ENCODE measurements around the gene MBTD1. TPM values are rescaled to one million over a fixed set of nuclear protein-coding genes. Genes with fewer than 3 reads are reported as not detected.

MBTD1 gene
- total RNA-seq, 6 experiments from 2014 or later: 4.4 to 8.8 (median 7.4) TPM

DNA sequence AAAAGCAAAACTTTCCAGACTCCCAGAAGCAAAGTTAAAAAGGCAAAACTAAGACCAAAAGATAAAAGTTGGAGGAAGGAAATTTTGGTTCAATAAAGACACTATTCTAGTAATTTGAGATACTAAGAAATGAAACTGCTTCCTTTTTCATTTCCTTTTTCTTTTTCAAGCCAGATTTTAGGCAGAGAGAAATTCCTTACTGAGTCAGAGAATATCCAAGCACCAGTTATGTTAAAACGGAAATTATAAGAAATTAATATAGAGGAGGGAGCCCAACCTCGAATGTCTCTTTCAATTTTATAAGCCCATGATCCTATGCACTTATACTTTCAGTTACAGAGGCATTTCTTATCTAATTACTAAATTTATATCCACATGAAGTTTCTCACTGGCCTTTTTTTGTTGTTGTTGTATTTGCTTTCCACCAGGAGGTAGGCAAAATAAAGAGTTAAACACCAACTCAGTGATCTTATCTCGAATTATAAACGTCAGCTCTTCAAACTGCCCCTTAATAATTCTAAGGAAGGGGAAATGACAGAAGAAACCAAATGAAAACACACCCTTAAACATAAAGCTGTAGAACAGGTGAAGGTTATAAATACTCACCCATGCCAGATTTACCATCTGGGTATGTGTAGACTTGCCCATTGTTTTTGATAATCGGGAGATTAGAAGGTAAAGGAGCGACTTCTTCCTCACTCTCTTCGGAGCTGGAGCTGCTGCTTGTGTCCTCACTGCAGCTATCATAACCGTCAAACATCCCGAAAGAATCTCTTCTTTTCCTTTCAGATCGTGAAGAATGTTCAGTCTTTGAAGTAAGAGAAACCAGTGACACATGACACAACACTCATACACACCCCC is 35.2 kb downstream of the MBTD1 start:
- no peak overlapping the region for H3K27ac ChIP-seq
- peaks cover 0 to 9% (median 0%) of the 10 kb centered on the region in 4 donors for H3K4me1 ChIP-seq
- H3K27me3 ChIP-seq: no peaks in the 10 kb centered on the region
- no peak for TF ChIP-seq POLR2A (IDR thresholded peaks at IDR 0.05)
- TF ChIP-seq, protein P1, sequence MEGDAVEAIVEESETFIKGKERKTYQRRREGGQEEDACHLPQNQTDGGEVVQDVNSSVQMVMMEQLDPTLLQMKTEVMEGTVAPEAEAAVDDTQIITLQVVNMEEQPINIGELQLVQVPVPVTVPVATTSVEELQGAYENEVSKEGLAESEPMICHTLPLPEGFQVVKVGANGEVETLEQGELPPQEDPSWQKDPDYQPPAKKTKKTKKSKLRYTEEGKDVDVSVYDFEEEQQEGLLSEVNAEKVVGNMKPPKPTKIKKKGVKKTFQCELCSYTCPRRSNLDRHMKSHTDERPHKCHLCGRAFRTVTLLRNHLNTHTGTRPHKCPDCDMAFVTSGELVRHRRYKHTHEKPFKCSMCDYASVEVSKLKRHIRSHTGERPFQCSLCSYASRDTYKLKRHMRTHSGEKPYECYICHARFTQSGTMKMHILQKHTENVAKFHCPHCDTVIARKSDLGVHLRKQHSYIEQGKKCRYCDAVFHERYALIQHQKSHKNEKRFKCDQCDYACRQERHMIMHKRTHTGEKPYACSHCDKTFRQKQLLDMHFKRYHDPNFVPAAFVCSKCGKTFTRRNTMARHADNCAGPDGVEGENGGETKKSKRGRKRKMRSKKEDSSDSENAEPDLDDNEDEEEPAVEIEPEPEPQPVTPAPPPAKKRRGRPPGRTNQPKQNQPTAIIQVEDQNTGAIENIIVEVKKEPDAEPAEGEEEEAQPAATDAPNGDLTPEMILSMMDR (IDR thresholded peaks at IDR 0.05): no peak
- intact Hi-C loops (cut with DNase I): no loop called here
- H3K4me3 ChIP-seq: no peak overlapping the region
- WGBS (ENCODE audit: insufficient coverage, low coverage, low lambda C conversion rate, missing lambda C conversion rate): 54% methylated on average over 10 of the region's 10 CpGs
- peaks cover 0 to 23% (median under 1%) of the 10 kb centered on the region in 4 donors for H3K36me3 ChIP-seq
- H3K9me3 ChIP-seq: no peaks in the 10 kb centered on the region
- DNase-seq: no peak
- ATAC-seq: no peak

DNA sequence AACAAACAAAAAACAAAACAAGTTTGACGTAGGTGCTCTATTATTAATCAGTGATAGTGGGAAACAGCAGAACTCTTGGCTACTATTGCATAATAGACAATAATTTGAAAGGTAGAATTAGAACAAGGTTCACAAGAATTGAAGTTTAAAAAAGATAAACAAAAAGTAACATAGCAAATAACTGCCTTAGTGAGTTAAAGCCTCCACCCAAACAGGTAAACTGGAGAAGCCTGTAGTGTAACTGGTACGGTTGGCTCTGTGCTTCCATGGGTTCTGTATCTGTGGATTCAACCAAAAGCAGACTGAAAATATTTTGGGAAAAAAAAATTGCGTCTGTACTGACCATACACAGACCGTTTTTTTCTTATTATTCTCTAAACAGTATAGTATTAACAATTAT is 38.5 kb downstream of the MBTD1 start:
- Histone ChIP-seq H3K4me3 (no peak overlapping the region), H3K4me1 (peaks cover 0 to 15% (median 0%) of the 10 kb centered on the region in 4 donors), H3K9me3 (no peaks in the 10 kb centered on the region), H3K36me3 (peaks cover 0 to 46% (median 4%) of the 10 kb centered on the region in 4 donors), H3K27ac (no peak overlapping the region), H3K27me3 (no peaks in the 10 kb centered on the region)
- intact Hi-C loops (cut with DNase I): no loop called here
- WGBS (ENCODE audit: insufficient coverage, low coverage, low lambda C conversion rate, missing lambda C conversion rate): 63% methylated on average over 4 of the region's 4 CpGs
- peak in 2 of 4 donors; percentile 41 to 74 for ATAC-seq
- TF ChIP-seq POLR2A (IDR thresholded peaks at IDR 0.05): no peak
- TF ChIP-seq, protein P1 (IDR thresholded peaks at IDR 0.05): no peak
- DNase-seq: no peak

DNA sequence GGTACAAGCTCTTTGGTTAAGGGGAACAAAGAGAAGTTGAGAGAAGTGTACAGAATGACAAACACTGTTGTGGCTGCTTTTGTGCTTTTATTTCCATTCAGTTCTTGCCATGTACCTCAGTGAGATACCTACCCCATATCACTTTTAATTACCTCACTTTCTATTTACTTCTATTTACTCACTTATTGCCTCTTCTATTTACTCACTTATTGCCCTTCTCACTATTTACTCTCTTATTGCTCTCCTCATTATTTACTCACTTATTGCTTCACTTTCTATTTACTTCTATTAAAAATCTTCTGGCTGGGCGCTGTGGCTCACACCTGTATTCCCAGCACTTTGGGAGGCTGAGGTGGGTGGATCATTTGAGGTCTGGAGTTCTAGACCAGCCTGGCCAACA is 41.9 kb downstream of the MBTD1 start:
- Histone ChIP-seq H3K27me3 (no peaks in the 10 kb centered on the region), H3K36me3 (peaks cover 0 to 59% (median 3%) of the 10 kb centered on the region in 4 donors), H3K4me3 (no peak overlapping the region), H3K27ac (no peak overlapping the region), H3K9me3 (no peaks in the 10 kb centered on the region), H3K4me1 (peaks cover 0 to 15% (median 0%) of the 10 kb centered on the region in 4 donors)
- WGBS (ENCODE audit: insufficient coverage, low coverage, low lambda C conversion rate, missing lambda C conversion rate): 39% methylated on average over 1 of the region's 1 CpG
- ATAC-seq: peak; percentile 62 to 93 (median 72)
- TF ChIP-seq, protein P1 (IDR thresholded peaks at IDR 0.05): no peak
- no peak for TF ChIP-seq POLR2A (IDR thresholded peaks at IDR 0.05)
- DNase-seq: no peak
- intact Hi-C loops (cut with DNase I): no loop called here

DNA sequence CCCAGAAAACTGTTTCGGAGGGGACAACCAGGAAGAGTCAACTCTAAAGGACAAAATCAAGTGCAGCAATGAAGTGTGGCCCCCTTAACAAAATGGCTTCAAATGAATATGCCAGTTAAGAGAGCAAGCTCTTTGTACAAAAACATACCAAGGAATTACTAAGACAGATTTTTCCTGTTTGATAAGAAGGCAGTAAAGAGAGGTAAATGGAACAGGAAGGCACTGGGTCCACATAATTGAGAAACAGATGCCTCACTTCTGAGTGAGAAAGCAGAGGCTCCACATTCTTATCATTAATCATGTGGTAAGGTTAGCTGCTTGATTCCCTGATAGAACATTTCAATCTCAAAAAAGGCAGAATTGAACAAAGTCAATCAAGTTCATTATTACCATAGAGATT is 44.9 kb downstream of the MBTD1 start:
- DNase-seq (no peak), ATAC-seq (no peak)
- Histone ChIP-seq H3K4me1 (peaks cover 0 to 6% (median 0%) of the 10 kb centered on the region in 4 donors), H3K36me3 (peaks cover 0 to 64% (median 3%) of the 10 kb centered on the region in 4 donors), H3K9me3 (no peaks in the 10 kb centered on the region), H3K4me3 (no peak overlapping the region), H3K27me3 (no peaks in the 10 kb centered on the region), H3K27ac (no peak overlapping the region)
- intact Hi-C loops (cut with DNase I): no loop called here
- no peak for TF ChIP-seq POLR2A (IDR thresholded peaks at IDR 0.05)
- TF ChIP-seq, protein P1 (IDR thresholded peaks at IDR 0.05): no peak
- 100% methylated on average over 1 of the region's 1 CpG for WGBS (ENCODE audit: insufficient coverage, low coverage, low lambda C conversion rate, missing lambda C conversion rate)

Measured in right lobe of liver (tissue), 6 donors.